ENCODE results near the gene ZNF124.
"Not testable (repeated sequence)": the region's sequence is repeated elsewhere in the genome, so short reads cannot be mapped to it uniquely, and the experiment has no call there.

ZNF124 gene

GRCh38 chr1:247147120-247147519 is 24.7 kb downstream of the ZNF124 start:
- WGBS (ENCODE audit: insufficient coverage), result 98% methylated on average over 8 of the region's 10 CpGs
- POLR2A ChIA-PET; H3K27ac ChIP-seq (ENCODE audit: insufficient read depth in 1 of 2, low read depth in 1 of 2, low read length in 2 of 2, poor library complexity in 1 of 2, severe bottlenecking in 2 of 2); H3K4me1 ChIP-seq (ENCODE audit: control extremely low read depth in 1 of 4, control insufficient read depth in 4 of 4, insufficient read depth in 4 of 4, low read length in 3 of 4); DNase-seq; H3K27me3 ChIP-seq (replicated peaks in 2 of 5; ENCODE audit: control insufficient read depth in 4 of 5, insufficient read depth in 5 of 5, low read length in 4 of 5): not testable (repeated sequence)
- CTCF ChIA-PET, result interaction anchor here (0.7 to 1.3 kb wide), 2 partner anchors 41 to 86 kb away, joined by 3 read pairs; no protein-coding TSS in a partner anchor
- peaks cover 9 to 70% (median 40%) of the 10 kb centered on the region in 4 experiments for H3K36me3 ChIP-seq (ENCODE audit: control insufficient read depth in 4 of 4, insufficient read depth in 4 of 4, low read length in 3 of 4)
- peaks cover 9 to 86% (median 51%) of the 10 kb centered on the region in 5 experiments for H3K9me3 ChIP-seq (ENCODE audit: control extremely low read depth in 1 of 5, control insufficient read depth in 4 of 5, insufficient read depth in 2 of 5, low read depth in 1 of 5, low read length in 4 of 5)
- peak overlapping the region in 1 of 7 experiments; percentile 10 for H3K4me3 ChIP-seq (ENCODE audit: control insufficient read depth in 1 of 7, extremely low read depth in 1 of 7, insufficient read depth in 4 of 7, low read depth in 2 of 7, low read length in 6 of 7)

DNA sequence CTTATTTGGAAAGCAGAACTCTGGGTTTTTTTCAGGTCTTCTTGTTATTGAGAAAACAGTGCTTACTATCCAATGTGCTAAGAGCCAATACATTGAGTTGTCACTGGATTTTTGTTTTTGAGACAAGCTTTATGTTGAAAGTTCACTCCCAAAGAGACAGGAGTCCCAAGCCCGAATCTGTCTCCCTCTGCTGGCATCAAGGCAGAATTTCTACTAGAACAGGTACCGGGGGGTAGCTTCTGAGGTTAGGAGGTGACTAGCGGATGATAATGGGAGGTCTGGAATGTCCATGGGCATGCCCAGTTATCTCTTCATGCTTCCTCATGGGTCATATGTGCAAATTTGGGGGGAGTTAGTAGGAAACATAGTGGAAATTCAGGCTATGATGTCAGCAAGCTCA is 25.1 kb downstream of the ZNF124 start:
- H3K9me3 ChIP-seq (ENCODE audit: control extremely low read depth in 1 of 5, control insufficient read depth in 4 of 5, insufficient read depth in 2 of 5, low read depth in 1 of 5, low read length in 4 of 5), result peaks cover 9 to 86% (median 56%) of the 10 kb centered on the region in 5 experiments
- H3K27me3 ChIP-seq (replicated peaks in 2 of 5; ENCODE audit: control insufficient read depth in 4 of 5, insufficient read depth in 5 of 5, low read length in 4 of 5), result no peaks in the 10 kb centered on the region
- H3K4me3 ChIP-seq (ENCODE audit: control insufficient read depth in 1 of 7, extremely low read depth in 1 of 7, insufficient read depth in 4 of 7, low read depth in 2 of 7, low read length in 6 of 7), result peak overlapping the region in 1 of 7 experiments; percentile 31
- POLR2A ChIA-PET, result no interaction called here
- H3K27ac ChIP-seq (ENCODE audit: insufficient read depth in 1 of 2, low read depth in 1 of 2, low read length in 2 of 2, poor library complexity in 1 of 2, severe bottlenecking in 2 of 2), result no peak overlapping the region
- CTCF ChIA-PET, result interaction anchor here (1.3 kb wide), 1 partner anchor 41 kb away, joined by 3 read pairs; no protein-coding TSS in a partner anchor
- peaks cover 14 to 75% (median 42%) of the 10 kb centered on the region in 4 experiments for H3K36me3 ChIP-seq (ENCODE audit: control insufficient read depth in 4 of 4, insufficient read depth in 4 of 4, low read length in 3 of 4)
- 100% methylated on average over 3 of the region's 3 CpGs for WGBS (ENCODE audit: insufficient coverage)
- H3K4me1 ChIP-seq (ENCODE audit: control extremely low read depth in 1 of 4, control insufficient read depth in 4 of 4, insufficient read depth in 4 of 4, low read length in 3 of 4), result no peaks in the 10 kb centered on the region
- no peak for DNase-seq

GRCh38 chr1:247145279-247145678 is 26.5 kb downstream of the ZNF124 start:
- DNase-seq, result no peak
- H3K27me3 ChIP-seq (replicated peaks in 2 of 5; ENCODE audit: control insufficient read depth in 4 of 5, insufficient read depth in 5 of 5, low read length in 4 of 5), result no peaks in the 10 kb centered on the region
- H3K27ac ChIP-seq (ENCODE audit: insufficient read depth in 1 of 2, low read depth in 1 of 2, low read length in 2 of 2, poor library complexity in 1 of 2, severe bottlenecking in 2 of 2), result no peak overlapping the region
- no peak overlapping the region for H3K4me3 ChIP-seq (ENCODE audit: control insufficient read depth in 1 of 7, extremely low read depth in 1 of 7, insufficient read depth in 4 of 7, low read depth in 2 of 7, low read length in 6 of 7)
- no peaks in the 10 kb centered on the region for H3K4me1 ChIP-seq (ENCODE audit: control extremely low read depth in 1 of 4, control insufficient read depth in 4 of 4, insufficient read depth in 4 of 4, low read length in 3 of 4)
- peaks cover 18 to 82% (median 49%) of the 10 kb centered on the region in 4 experiments for H3K36me3 ChIP-seq (ENCODE audit: control insufficient read depth in 4 of 4, insufficient read depth in 4 of 4, low read length in 3 of 4)
- peaks cover 9 to 91% (median 70%) of the 10 kb centered on the region in 5 experiments for H3K9me3 ChIP-seq (ENCODE audit: control extremely low read depth in 1 of 5, control insufficient read depth in 4 of 5, insufficient read depth in 2 of 5, low read depth in 1 of 5, low read length in 4 of 5)
- POLR2A ChIA-PET, result no interaction called here
- 97% methylated on average over 6 of the region's 6 CpGs for WGBS (ENCODE audit: insufficient coverage)
- CTCF ChIA-PET, result no interaction called here

DNA sequence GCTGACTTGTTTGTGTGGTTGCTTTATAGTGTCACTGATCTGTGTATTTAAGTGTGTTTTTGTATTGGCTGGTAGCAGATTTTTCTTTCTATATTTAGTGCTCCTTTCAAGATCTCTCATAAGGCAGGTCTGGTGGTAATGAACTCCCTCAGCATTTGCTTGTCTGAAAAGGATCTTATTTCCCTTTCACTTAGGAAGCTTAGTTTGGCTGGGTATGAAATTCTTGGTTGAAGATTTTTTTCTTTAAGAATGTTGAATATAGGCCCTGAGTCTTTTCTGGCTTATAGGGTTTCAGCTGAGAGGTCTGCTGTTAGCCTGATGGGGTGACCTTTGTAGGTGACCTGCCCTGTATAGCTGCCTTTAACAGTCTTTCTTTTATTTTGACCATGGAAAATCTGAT is 32.3 kb downstream of the ZNF124 start:
- H3K4me1 ChIP-seq (ENCODE audit: control extremely low read depth in 1 of 4, control insufficient read depth in 4 of 4, insufficient read depth in 4 of 4, low read length in 3 of 4); CTCF ChIA-PET; DNase-seq; H3K4me3 ChIP-seq (ENCODE audit: control insufficient read depth in 1 of 7, extremely low read depth in 1 of 7, insufficient read depth in 4 of 7, low read depth in 2 of 7, low read length in 6 of 7); H3K27ac ChIP-seq (ENCODE audit: insufficient read depth in 1 of 2, low read depth in 1 of 2, low read length in 2 of 2, poor library complexity in 1 of 2, severe bottlenecking in 2 of 2); H3K27me3 ChIP-seq (replicated peaks in 2 of 5; ENCODE audit: control insufficient read depth in 4 of 5, insufficient read depth in 5 of 5, low read length in 4 of 5): not testable (repeated sequence)
- peaks cover 6 to 78% (median 52%) of the 10 kb centered on the region in 5 experiments for H3K9me3 ChIP-seq (ENCODE audit: control extremely low read depth in 1 of 5, control insufficient read depth in 4 of 5, insufficient read depth in 2 of 5, low read depth in 1 of 5, low read length in 4 of 5)
- POLR2A ChIA-PET, result interaction anchor here (1.0 kb wide), 1 partner anchor 29 kb away, joined by 3 read pairs; no protein-coding TSS in a partner anchor
- peaks cover 6 to 39% (median 28%) of the 10 kb centered on the region in 4 experiments for H3K36me3 ChIP-seq (ENCODE audit: control insufficient read depth in 4 of 4, insufficient read depth in 4 of 4, low read length in 3 of 4)

DNA sequence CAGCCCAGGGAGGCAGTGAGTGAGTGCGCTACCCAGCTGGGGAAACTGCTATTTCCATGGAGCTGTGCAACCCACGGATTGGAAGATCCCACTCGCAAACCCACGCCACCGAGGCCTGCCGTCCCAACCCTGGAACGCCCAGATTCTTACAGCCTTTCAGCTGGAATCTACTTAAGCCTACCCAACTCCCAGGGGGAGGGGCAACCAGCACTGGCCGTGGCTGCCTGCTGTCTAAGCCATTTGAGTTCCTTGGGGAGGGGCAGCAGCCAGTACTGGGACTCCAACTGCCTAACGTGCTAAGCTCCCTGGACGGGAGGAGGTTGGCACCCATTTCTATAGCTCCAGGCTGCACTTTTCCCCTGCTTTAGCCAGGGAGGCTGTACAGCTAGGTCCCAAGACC is 40.6 kb downstream of the ZNF124 start:
- ChIA-PET CTCF (interaction anchor here (1.3 kb wide), 1 partner anchor 12 kb away, joined by 3 read pairs; no protein-coding TSS in a partner anchor), POLR2A (no interaction called here)
- WGBS (ENCODE audit: insufficient coverage), result 98% methylated on average over 10 of the region's 10 CpGs
- Histone ChIP-seq H3K36me3 (ENCODE audit: control insufficient read depth in 4 of 4, insufficient read depth in 4 of 4, low read length in 3 of 4) (peaks cover 6 to 28% (median 13%) of the 10 kb centered on the region in 4 experiments), H3K27ac (ENCODE audit: insufficient read depth in 1 of 2, low read depth in 1 of 2, low read length in 2 of 2, poor library complexity in 1 of 2, severe bottlenecking in 2 of 2) (no peak overlapping the region), H3K4me3 (ENCODE audit: control insufficient read depth in 1 of 7, extremely low read depth in 1 of 7, insufficient read depth in 4 of 7, low read depth in 2 of 7, low read length in 6 of 7) (no peak overlapping the region), H3K4me1 (ENCODE audit: control extremely low read depth in 1 of 4, control insufficient read depth in 4 of 4, insufficient read depth in 4 of 4, low read length in 3 of 4) (peaks cover 0 to 5% (median 0%) of the 10 kb centered on the region in 4 experiments), H3K9me3 (ENCODE audit: control extremely low read depth in 1 of 5, control insufficient read depth in 4 of 5, insufficient read depth in 2 of 5, low read depth in 1 of 5, low read length in 4 of 5) (peaks cover 2 to 44% (median 32%) of the 10 kb centered on the region in 5 experiments), H3K27me3 (replicated peaks in 2 of 5; ENCODE audit: control insufficient read depth in 4 of 5, insufficient read depth in 5 of 5, low read length in 4 of 5) (no peaks in the 10 kb centered on the region)
- DNase-seq, result no peak

- H3K4me1 ChIP-seq (ENCODE audit: control extremely low read depth in 1 of 4, control insufficient read depth in 4 of 4, insufficient read depth in 4 of 4, low read length in 3 of 4); POLR2A ChIA-PET; H3K27me3 ChIP-seq (replicated peaks in 2 of 5; ENCODE audit: control insufficient read depth in 4 of 5, insufficient read depth in 5 of 5, low read length in 4 of 5); CTCF ChIA-PET: not testable (repeated sequence)
- H3K4me3 ChIP-seq (ENCODE audit: control insufficient read depth in 1 of 7, extremely low read depth in 1 of 7, insufficient read depth in 4 of 7, low read depth in 2 of 7, low read length in 6 of 7), result peak overlapping the region in 6 of 7 experiments; percentile 36 to 68 (median 57)
- DNase-seq, result peak in 1 of 3 donors; percentile 48
- H3K9me3 ChIP-seq (ENCODE audit: control extremely low read depth in 1 of 5, control insufficient read depth in 4 of 5, insufficient read depth in 2 of 5, low read depth in 1 of 5, low read length in 4 of 5), result peaks cover 0 to 24% (median 21%) of the 10 kb centered on the region in 5 experiments
- 0% methylated on average over 7 of the region's 18 CpGs for WGBS (ENCODE audit: insufficient coverage)
- peaks cover 6 to 28% (median 13%) of the 10 kb centered on the region in 4 experiments for H3K36me3 ChIP-seq (ENCODE audit: control insufficient read depth in 4 of 4, insufficient read depth in 4 of 4, low read length in 3 of 4)
- peak overlapping the region in 1 of 2 experiments; percentile 61 for H3K27ac ChIP-seq (ENCODE audit: insufficient read depth in 1 of 2, low read depth in 1 of 2, low read length in 2 of 2, poor library complexity in 1 of 2, severe bottlenecking in 2 of 2)
Measured at GRCh38 chr1:247127519-247128282, 44.1 kb downstream of the ZNF124 start.

DNA sequence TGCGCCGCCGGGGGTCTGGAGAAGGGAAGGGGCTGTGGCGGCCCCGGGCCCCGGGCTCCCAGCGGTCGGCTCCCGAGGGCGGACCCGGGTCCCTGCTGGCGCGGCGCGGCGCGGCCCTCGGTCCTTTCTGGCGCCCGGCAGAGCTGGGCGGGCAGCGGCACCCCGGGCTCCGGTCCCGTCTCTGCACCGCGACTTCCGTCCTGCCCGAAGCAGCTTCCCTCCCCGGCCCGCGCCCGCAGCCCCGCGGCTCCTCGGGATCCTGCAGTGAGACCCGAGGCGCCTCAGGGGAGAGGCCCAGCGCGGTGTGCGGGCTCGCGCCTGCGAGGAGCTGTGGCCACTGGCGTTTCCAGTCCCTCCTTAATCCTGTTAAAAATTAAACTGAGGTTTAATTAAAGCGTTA is 45.2 kb downstream of the ZNF124 start:
- POLR2A ChIA-PET; H3K27ac ChIP-seq (ENCODE audit: insufficient read depth in 1 of 2, low read depth in 1 of 2, low read length in 2 of 2, poor library complexity in 1 of 2, severe bottlenecking in 2 of 2); CTCF ChIA-PET; H3K4me1 ChIP-seq (ENCODE audit: control extremely low read depth in 1 of 4, control insufficient read depth in 4 of 4, insufficient read depth in 4 of 4, low read length in 3 of 4); H3K27me3 ChIP-seq (replicated peaks in 2 of 5; ENCODE audit: control insufficient read depth in 4 of 5, insufficient read depth in 5 of 5, low read length in 4 of 5); H3K4me3 ChIP-seq (ENCODE audit: control insufficient read depth in 1 of 7, extremely low read depth in 1 of 7, insufficient read depth in 4 of 7, low read depth in 2 of 7, low read length in 6 of 7); DNase-seq: not testable (repeated sequence)
- WGBS (ENCODE audit: insufficient coverage), result no CpG with 5 or more reads among the region's 46 CpGs
- Histone ChIP-seq H3K9me3 (ENCODE audit: control extremely low read depth in 1 of 5, control insufficient read depth in 4 of 5, insufficient read depth in 2 of 5, low read depth in 1 of 5, low read length in 4 of 5) (peaks cover 2 to 18% (median 13%) of the 10 kb centered on the region in 5 experiments), H3K36me3 (ENCODE audit: control insufficient read depth in 4 of 4, insufficient read depth in 4 of 4, low read length in 3 of 4) (peaks cover 6 to 18% (median 10%) of the 10 kb centered on the region in 4 experiments)
